Neural progenitor cell (in vitro differentiated cells): Measurements from ENCODE around the gene SLC5A5.

Experiments
- EZH2phosphoT487 ChIP-seq: fragments of 200-600 bp; sonication (generic); IDR thresholded peaks from 2 replicates; pipeline ENCODE4 v1.6.1; 2017; ENCODE audit warnings: antibody characterized with exemption
- TF ChIP-seq, protein P1 (sequence below): fragments of 200-600 bp; sonication (generic); IDR thresholded peaks from 2 replicates; pipeline ENCODE4 v1.5.1; 2017; ENCODE audit warnings: antibody characterized with exemption, mild to moderate bottlenecking

DNA sequence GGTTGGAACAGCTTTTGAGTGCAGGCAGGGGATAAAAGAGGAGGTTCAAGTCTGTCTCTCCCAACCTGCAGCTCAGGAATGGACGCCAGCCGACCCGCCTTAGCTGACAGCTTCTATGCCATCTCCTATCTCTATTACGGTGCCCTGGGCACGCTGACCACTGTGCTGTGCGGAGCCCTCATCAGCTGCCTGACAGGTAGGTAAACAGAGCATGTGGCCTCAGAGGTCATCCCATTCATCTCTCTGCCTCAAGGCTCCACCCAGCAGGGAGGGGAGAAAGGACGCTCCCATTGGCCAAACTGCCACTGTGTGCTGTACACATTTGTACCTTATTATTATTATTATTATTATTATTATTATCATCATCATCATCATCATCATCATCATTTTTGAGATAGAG, 16.5 kb downstream of the SLC5A5 start:
- TF ChIP-seq, protein P1, sequence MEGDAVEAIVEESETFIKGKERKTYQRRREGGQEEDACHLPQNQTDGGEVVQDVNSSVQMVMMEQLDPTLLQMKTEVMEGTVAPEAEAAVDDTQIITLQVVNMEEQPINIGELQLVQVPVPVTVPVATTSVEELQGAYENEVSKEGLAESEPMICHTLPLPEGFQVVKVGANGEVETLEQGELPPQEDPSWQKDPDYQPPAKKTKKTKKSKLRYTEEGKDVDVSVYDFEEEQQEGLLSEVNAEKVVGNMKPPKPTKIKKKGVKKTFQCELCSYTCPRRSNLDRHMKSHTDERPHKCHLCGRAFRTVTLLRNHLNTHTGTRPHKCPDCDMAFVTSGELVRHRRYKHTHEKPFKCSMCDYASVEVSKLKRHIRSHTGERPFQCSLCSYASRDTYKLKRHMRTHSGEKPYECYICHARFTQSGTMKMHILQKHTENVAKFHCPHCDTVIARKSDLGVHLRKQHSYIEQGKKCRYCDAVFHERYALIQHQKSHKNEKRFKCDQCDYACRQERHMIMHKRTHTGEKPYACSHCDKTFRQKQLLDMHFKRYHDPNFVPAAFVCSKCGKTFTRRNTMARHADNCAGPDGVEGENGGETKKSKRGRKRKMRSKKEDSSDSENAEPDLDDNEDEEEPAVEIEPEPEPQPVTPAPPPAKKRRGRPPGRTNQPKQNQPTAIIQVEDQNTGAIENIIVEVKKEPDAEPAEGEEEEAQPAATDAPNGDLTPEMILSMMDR, result no peak
- TF ChIP-seq EZH2phosphoT487, result no peak
